ENCODE measurements around the gene LRRC51.

LRRC51 gene

GRCh38 chr11:72039031-72039855 lies 41.4 kb upstream of the LRRC51 start:
- Histone ChIP-seq H3K27me3 (ENCODE audit: low read depth, low read length) (no peaks in the 10 kb centered on the region), H3K36me3 (replicated peaks; ENCODE audit: low read depth, low read length) (peaks cover 8% of the 10 kb centered on the region), H3K4me2 (ENCODE audit: low read length) (no peak overlapping the region), H3K9ac (ENCODE audit: low read length) (no peak overlapping the region), H3K4me1 (ENCODE audit: low read length) (no peaks in the 10 kb centered on the region), H4K20me1 (ENCODE audit: insufficient read depth, low read length) (peaks cover 5% of the 10 kb centered on the region; the same call in 1 of the 2 replicates), H3K27ac (ENCODE audit: low read length) (no peak overlapping the region), H3K4me3 (ENCODE audit: low read length) (no peak overlapping the region), H2AFZ (ENCODE audit: low read depth, low read length) (no peak overlapping the region), H3K9me3 (ENCODE audit: insufficient read depth, low read length) (no peaks in the 10 kb centered on the region), H3K79me2 (ENCODE audit: low read length) (peaks cover 34% of the 10 kb centered on the region)
- no peak for TF ChIP-seq CTCF (IDR thresholded peaks at IDR 0.05; ENCODE audit: low read depth, low read length)
- no peak for TF ChIP-seq EZH2phosphoT487 (IDR thresholded peaks at IDR 0.05; ENCODE audit: low read depth)

GRCh38 chr11:72039856-72040401 lies 40.7 kb upstream of the LRRC51 start:
- Histone ChIP-seq H3K27me3 (ENCODE audit: low read depth, low read length) (no peaks in the 10 kb centered on the region), H3K4me1 (ENCODE audit: low read length) (no peaks in the 10 kb centered on the region), H3K9me3 (ENCODE audit: insufficient read depth, low read length) (no peaks in the 10 kb centered on the region), H2AFZ (ENCODE audit: low read depth, low read length) (no peak overlapping the region), H3K4me2 (ENCODE audit: low read length) (no peak overlapping the region), H3K9ac (ENCODE audit: low read length) (no peak overlapping the region), H3K79me2 (ENCODE audit: low read length) (peaks cover 34% of the 10 kb centered on the region), H3K27ac (ENCODE audit: low read length) (no peak overlapping the region), H3K4me3 (ENCODE audit: low read length) (no peak overlapping the region), H4K20me1 (ENCODE audit: insufficient read depth, low read length) (peaks cover 5% of the 10 kb centered on the region; the same call in 1 of the 2 replicates), H3K36me3 (replicated peaks; ENCODE audit: low read depth, low read length) (peaks cover 8% of the 10 kb centered on the region)
- TF ChIP-seq EZH2phosphoT487 (IDR thresholded peaks at IDR 0.05; ENCODE audit: low read depth): no peak
- no peak for TF ChIP-seq CTCF (IDR thresholded peaks at IDR 0.05; ENCODE audit: low read depth, low read length)

GRCh38 chr11:72040491-72041363 lies 39.9 kb upstream of the LRRC51 start:
- no peak overlapping the region for H3K9ac ChIP-seq (ENCODE audit: low read length)
- H3K36me3 ChIP-seq (replicated peaks; ENCODE audit: low read depth, low read length): peaks cover 2% of the 10 kb centered on the region
- peaks cover 5% of the 10 kb centered on the region; the same call in 1 of the 2 replicates for H4K20me1 ChIP-seq (ENCODE audit: insufficient read depth, low read length)
- H3K79me2 ChIP-seq (ENCODE audit: low read length): peaks cover 34% of the 10 kb centered on the region
- H2AFZ ChIP-seq (ENCODE audit: low read depth, low read length): no peak overlapping the region
- H3K27me3 ChIP-seq (ENCODE audit: low read depth, low read length): no peaks in the 10 kb centered on the region
- H3K4me1 ChIP-seq (ENCODE audit: low read length): no peaks in the 10 kb centered on the region
- H3K9me3 ChIP-seq (ENCODE audit: insufficient read depth, low read length): no peaks in the 10 kb centered on the region
- no peak overlapping the region for H3K4me3 ChIP-seq (ENCODE audit: low read length)
- TF ChIP-seq CTCF (IDR thresholded peaks at IDR 0.05; ENCODE audit: low read depth, low read length) (no peak), EZH2phosphoT487 (IDR thresholded peaks at IDR 0.05; ENCODE audit: low read depth) (no peak)
- H3K27ac ChIP-seq (ENCODE audit: low read length): no peak overlapping the region
- no peak overlapping the region for H3K4me2 ChIP-seq (ENCODE audit: low read length)
